ENCODE data around the gene CBFA2T3.

DNA sequence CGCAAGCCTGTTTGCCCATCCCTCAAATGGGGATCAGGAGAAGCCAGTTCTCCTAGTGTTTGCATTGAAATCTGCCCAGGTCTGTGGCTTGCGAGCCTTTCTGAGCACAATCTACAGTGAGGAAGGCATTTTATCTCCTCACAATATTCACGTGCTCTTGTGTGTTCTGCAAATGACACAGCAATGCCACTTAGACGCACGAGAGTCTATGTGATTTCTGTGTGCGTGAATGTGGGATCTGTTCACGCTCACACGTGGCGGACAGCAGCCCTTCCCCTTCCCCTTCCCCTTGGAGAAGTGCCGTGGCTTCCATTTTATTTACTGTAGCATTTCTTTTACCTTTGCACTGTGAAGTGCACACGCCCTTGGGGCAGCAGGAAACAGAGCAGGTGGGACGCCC is 17.7 kb upstream of the CBFA2T3 start:
- no peak for TF ChIP-seq TEAD4 (IDR thresholded peaks at IDR 0.05)
- no peak for TF ChIP-seq FOXM1 (IDR thresholded peaks at IDR 0.05; ENCODE audit: borderline replicate concordance, low read depth)
- TF ChIP-seq TAF1 (IDR thresholded peaks at IDR 0.05; ENCODE audit: low read depth), result no peak
- no peak for TF ChIP-seq CREB1 (IDR thresholded peaks at IDR 0.05; ENCODE audit: low read depth)
- no peak for TF ChIP-seq EP300 (IDR thresholded peaks at IDR 0.05; ENCODE audit: borderline replicate concordance)
